KMS-11 (cell line): ENCODE results near the gene GJC2.

Experiments
- H2AFZ ChIP-seq: fragments of 200-600 bp; sonication (generic); 2 replicates; pipeline ENCODE4 v1.6.1; 2016; ENCODE audit warnings: antibody characterized with exemption, mixed run types, low read depth
- H3K27ac ChIP-seq: fragments of 200-600 bp; sonication (generic); 2 replicates; pipeline ENCODE4 v1.6.1; 2016; ENCODE audit warnings: mild to moderate bottlenecking, mixed run types
- H3K27me3 ChIP-seq: fragments of 200-600 bp; sonication (generic); 2 replicates; pipeline ENCODE4 v1.6.1; 2017; ENCODE audit warnings: mild to moderate bottlenecking, low read depth, mixed run types, moderate library complexity; ENCODE audit not compliant: insufficient read depth
- H3K36me3 ChIP-seq: fragments of 200-600 bp; sonication (generic); 2 replicates; pipeline ENCODE4 v1.6.1; 2017; ENCODE audit warnings: mild to moderate bottlenecking, mixed run types; ENCODE audit not compliant: insufficient read depth
- H3K4me1 ChIP-seq: fragments of 200-600 bp; sonication (generic); 2 replicates; pipeline ENCODE4 v1.6.1; 2016; ENCODE audit warnings: mild to moderate bottlenecking, low read depth, mixed run types; ENCODE audit not compliant: poor library complexity, severe bottlenecking
- H3K4me2 ChIP-seq: fragments of 200-600 bp; sonication (generic); 2 replicates; pipeline ENCODE4 v1.7.0; 2016; ENCODE audit warnings: mild to moderate bottlenecking, mixed run types
- H3K4me3 ChIP-seq: fragments of 200-600 bp; sonication (generic); IDR thresholded peaks from 2 replicates; pipeline ENCODE4 v1.6.1; 2017; ENCODE audit warnings: low read depth, low read length, mixed read lengths; ENCODE audit not compliant: insufficient read depth
- H3K79me2 ChIP-seq: fragments of 200-600 bp; sonication (generic); 2 replicates; pipeline ENCODE4 v1.6.1; 2016; ENCODE audit warnings: low read depth, mixed run types; ENCODE audit not compliant: insufficient read depth
- H3K9ac ChIP-seq: fragments of 200-600 bp; sonication (generic); 2 replicates; pipeline ENCODE4 v1.6.1; 2016; ENCODE audit warnings: mild to moderate bottlenecking, mixed run types
- H4K20me1 ChIP-seq: fragments of 200-600 bp; sonication (generic); 2 replicates; pipeline ENCODE4 v1.6.1; 2016; ENCODE audit warnings: mild to moderate bottlenecking, mixed run types; ENCODE audit not compliant: insufficient read depth
- CTCF ChIP-seq: fragments of 200-600 bp; sonication (generic); conservative IDR thresholded peaks from 2 replicates; pipeline ENCODE4 v1.6.1; 2017; ENCODE audit warnings: low read depth, mild to moderate bottlenecking, antibody characterized with exemption, low read length, moderate library complexity, mixed read lengths

GJC2 gene

DNA sequence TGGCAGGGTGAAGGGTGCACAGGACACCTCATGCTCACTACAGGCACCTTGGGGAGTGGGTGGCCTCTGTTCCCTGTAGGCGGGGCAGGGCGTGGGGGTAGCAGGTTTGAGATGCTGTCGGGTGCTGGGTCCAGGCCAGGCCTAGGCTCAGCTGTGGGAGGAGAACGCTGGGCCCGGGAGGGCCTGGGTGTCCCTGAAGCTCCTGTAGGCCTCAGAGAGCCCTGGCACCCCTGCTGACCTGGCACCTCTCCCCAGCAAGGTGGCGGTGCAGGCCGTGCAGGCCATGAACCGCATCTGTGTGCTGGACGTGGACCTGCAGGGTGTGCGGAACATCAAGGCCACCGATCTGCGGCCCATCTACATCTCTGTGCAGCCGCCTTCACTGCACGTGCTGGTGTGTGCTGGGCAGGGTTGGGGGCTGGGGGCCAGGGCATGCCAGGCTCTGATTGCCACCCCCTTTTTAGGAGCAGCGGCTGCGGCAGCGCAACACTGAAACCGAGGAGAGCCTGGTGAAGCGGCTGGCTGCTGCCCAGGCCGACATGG lies 2.5 kb upstream of the GJC2 start:
- H3K79me2 ChIP-seq: peaks cover 44% of the 10 kb centered on the region
- H3K36me3 ChIP-seq: no peaks in the 10 kb centered on the region
- H3K27ac ChIP-seq: no peak overlapping the region
- H4K20me1 ChIP-seq: no peaks in the 10 kb centered on the region; the same call in 1 of the 2 replicates
- no peak overlapping the region for H2AFZ ChIP-seq
- no peaks in the 10 kb centered on the region for H3K27me3 ChIP-seq
- peaks cover 9% of the 10 kb centered on the region for H3K4me1 ChIP-seq
- no peak for TF ChIP-seq CTCF
- H3K4me3 ChIP-seq: no peak overlapping the region
- H3K4me2 ChIP-seq: no peak overlapping the region
- no peak overlapping the region for H3K9ac ChIP-seq

DNA sequence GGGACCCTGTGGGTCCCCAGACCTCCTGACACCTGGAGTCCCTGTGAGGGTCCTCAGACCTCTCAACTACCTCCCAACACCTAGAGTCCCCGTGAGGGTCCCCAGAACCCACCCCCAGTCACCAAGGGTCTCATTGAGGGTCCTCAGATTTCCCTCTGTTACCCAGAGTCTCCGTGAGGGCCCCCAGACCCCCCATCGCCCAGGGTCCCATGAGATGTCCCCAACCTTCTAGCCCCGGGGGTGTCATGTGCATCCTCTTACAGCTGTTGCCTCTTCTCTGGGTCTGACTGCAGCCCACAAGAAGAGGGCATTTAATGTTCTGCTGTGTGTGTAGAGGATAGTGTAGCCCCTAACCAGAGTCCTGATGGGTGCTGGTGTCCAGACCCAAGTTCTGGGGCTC lies 2.0 kb upstream of the GJC2 start:
- no peak overlapping the region for H3K9ac ChIP-seq

DNA sequence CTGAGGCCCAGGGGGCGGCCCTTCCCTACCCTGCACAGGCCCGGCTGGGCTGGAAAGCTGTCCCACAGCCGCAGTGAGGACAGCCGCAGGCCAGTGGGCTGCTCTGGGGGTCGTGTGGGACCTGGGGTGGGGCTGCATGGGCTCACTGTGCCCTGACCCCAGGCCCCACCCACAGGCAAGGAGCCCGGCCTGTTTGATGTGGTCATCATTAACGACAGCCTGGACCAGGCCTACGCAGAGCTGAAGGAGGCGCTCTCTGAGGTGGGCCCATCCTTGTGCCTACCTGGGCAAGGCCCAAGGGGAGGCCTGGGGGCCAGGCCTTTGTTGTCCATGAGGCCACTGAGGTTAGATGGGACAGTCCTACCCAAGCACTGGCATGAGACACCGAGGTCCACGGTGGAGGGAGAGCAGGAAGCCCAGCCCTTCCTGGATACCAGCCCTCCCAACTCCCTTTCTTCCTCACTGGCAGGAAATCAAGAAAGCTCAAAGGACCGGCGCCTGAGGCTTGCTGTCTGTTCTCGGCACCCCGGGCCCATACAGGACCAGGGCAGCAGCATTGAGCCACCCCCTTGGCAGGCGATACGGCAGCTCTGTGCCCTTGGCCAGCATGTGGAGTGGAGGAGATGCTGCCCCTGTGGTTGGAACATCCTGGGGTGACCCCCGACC lies 1.4 kb upstream of the GJC2 start:
- H3K36me3 ChIP-seq: no peaks in the 10 kb centered on the region
- H3K9ac ChIP-seq: no peak overlapping the region
- no peaks in the 10 kb centered on the region for H3K4me1 ChIP-seq
- no peak for TF ChIP-seq CTCF
- H2AFZ ChIP-seq: no peak overlapping the region
- H3K27ac ChIP-seq: no peak overlapping the region
- no peaks in the 10 kb centered on the region for H4K20me1 ChIP-seq
- no peak overlapping the region for H3K4me3 ChIP-seq
- H3K4me2 ChIP-seq: no peak overlapping the region
- no peaks in the 10 kb centered on the region for H3K27me3 ChIP-seq
- H3K79me2 ChIP-seq: peaks cover 33% of the 10 kb centered on the region

More for the DNA sequence above, 2.0 kb upstream of the GJC2 start:
- Histone ChIP-seq H3K4me1 (peaks cover 3% of the 10 kb centered on the region), H3K4me3 (no peak overlapping the region), H3K36me3 (no peaks in the 10 kb centered on the region), H3K79me2 (peaks cover 39% of the 10 kb centered on the region), H3K27ac (no peak overlapping the region), H4K20me1 (no peaks in the 10 kb centered on the region; the same call in 1 of the 2 replicates), H2AFZ (no peak overlapping the region), H3K4me2 (no peak overlapping the region), H3K27me3 (no peaks in the 10 kb centered on the region)
- no peak for TF ChIP-seq CTCF

DNA sequence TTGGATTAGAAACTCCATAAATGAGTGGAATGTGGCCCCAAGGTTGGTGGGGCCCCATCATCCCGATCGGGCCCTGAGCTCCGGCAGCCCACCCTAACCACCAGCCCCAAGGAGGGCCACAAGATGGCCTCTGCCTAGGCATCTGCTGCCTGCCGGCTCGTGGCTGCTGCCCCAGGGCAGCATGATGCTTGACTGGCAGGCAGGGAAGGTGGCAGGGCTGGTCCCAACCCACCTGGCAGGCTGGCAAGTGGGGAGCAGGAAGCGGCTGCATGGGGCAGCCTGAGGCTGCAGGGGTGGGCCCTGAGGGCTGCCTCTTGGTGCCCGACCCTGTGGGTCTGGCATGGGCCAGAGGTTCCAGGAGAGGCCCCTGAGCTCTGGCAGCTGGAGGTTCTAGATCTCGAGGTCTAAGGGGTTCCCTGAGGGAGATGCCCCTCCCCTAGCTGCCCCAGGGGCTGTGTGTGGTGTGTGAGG lies 760 bp upstream of the GJC2 start:
- Histone ChIP-seq H3K79me2 (peaks cover 27% of the 10 kb centered on the region), H3K4me1 (no peaks in the 10 kb centered on the region), H3K9ac (no peak overlapping the region), H3K27ac (no peak overlapping the region), H3K36me3 (no peaks in the 10 kb centered on the region), H2AFZ (no peak overlapping the region), H3K27me3 (no peaks in the 10 kb centered on the region), H4K20me1 (no peaks in the 10 kb centered on the region), H3K4me3 (no peak overlapping the region), H3K4me2 (no peak overlapping the region)
- TF ChIP-seq CTCF: no peak
